Measurements from ENCODE around the gene AKR1C2.
"Not testable (repeated sequence)": the region's sequence is repeated elsewhere in the genome, so short reads cannot be mapped to it uniquely, and the experiment has no call there.

Gene AKR1C2

DNA sequence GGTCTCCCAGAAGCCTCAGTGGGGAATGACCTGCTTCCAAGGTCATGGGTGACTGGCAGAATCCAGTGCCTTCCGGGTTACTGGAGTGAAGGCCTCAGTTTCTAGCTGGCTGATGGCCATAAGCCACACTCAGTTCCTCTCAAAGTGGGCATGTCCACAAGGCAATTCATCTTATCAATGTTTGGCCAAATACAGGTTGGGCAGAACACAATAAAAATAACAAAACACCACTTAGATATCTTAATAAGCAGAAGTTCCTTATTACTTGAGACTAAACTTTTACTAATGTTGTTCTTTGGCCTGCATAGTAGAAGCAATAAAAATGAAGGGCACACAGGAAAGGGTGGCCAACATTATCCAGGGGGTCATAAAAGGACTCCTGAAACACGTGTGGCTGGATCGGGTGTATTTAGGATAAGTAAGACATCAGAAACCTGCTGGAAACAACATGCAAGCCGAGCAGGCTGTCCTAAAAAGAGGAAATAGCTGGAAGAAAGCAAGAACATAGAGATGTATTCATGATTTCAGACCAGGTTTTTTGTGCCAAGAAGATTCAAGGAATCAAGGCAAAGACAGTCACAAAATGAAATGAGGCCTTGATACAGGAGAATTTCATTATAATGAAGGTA lies 19.6 kb upstream of the AKR1C2 start:
- DNase-seq = no peak

DNA sequence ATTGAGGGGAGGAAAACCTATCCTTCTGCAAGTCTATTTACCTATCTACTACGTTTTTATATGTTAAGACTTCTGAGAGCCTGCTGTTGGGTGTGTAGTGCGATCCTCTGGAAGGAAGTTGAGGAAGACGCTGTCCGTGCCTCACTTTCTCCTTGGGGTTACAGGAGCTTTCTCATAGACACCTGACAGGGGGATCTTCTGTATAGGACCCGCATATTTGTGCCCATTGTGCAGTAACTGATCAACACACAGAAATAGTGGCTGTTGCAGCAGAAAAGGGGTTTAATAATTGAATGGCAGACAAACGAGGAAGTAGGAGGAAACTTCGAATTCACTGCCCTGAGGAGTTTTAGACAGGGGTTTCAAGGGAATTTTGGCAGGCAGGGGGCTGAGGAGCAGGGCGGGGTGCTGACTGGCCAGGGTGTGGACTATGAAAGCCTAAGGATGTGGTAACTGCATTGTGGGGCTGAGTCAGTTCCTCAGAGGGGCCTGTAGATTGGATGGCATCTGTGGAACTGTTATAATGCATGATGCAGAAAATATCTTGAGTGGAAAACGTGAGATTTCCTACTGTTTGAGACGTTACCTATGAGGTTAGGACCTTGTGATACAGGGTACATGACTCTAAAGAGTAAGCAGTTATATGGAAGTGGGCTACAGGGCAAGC lies 18.1 kb upstream of the AKR1C2 start:
- DNase-seq = not testable (repeated sequence)

DNA sequence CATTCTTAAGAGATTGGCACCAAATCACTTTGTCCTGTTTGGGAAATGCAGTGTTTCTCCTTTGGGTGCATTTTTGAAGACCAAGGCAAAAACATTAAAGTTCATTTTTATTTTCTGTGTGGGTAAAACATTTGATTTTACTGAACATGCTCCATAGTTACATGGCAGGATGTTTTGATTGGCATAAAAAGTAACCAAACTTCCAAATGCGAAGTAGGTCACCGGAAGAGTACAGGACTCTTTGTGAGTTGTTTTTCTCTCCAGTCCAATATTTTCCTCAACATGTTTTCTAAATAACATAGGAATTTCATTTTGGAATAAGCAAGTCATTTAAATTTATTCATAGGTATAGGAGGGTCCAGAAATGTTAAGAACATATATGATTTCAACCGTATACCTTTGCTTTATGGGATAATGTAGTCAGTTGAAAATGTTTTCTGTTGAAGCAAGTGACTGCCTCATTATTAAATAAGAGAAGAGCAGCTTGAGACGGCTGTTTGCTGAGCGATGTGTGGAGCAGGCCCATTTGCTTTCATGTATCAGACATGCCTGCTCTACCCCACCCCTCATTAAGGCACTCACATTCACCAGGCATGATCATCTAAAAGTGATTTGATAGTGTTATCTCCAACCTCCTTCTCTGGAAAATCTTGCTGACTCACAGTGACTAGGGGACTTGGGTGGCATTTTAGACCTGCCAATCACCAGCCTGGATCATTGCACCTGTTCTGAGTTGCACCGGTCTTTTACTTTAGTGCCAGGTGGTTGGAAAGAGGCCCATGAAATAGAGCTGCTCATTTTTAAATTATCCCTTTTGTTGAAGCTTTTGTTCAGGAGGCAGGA lies 16.3 kb upstream of the AKR1C2 start:
- not testable (repeated sequence) for DNase-seq

DNA sequence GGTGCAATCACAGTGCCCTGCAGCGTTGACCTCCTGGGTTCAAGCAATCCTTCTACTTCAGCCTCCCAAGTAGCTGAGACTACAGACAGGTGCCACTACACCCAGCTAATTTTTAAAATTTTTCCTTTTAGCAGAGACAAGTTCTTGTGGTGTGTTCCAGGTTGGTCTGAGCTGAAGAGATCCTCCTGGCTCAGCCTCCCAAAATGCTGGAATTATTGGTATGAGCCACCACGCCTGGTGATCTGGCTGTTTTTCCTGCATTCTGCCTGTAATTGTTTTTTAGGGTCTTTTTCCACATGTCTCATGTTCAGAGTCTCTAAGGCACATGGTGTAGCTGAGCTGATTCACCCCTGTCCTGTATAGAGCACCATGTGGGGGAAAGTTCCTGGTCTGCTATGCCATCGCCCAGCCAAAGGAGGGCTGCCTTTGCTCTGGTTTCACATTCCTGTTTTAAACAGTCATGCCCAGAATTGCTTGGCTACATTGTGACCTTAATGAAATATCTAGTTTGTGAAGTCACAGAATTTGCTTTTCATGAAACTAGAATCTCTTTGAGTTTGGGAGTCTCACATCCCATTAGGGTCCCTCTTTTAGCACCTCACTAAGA lies 15.1 kb upstream of the AKR1C2 start:
- not testable (repeated sequence) for DNase-seq

DNA sequence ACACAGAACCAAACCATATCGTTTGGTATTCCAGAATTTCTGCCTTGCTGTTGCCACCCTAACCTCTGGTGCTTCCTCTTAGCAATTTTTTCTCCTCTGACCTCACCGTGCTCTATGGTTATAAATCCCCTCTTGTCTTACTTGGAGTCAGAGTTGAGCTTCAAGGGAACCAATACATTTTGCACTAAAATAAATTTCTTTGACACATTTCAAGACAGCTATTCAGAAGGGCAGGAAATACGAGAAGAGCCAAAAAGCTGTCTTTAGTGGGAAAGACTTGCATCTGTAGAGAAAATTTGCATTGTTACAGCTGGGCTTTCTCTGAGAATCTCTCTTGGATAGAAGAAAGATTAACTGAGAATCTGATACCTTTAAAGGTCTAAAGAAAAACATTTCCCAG lies 14.5 kb upstream of the AKR1C2 start:
- DNase-seq = no peak

DNA sequence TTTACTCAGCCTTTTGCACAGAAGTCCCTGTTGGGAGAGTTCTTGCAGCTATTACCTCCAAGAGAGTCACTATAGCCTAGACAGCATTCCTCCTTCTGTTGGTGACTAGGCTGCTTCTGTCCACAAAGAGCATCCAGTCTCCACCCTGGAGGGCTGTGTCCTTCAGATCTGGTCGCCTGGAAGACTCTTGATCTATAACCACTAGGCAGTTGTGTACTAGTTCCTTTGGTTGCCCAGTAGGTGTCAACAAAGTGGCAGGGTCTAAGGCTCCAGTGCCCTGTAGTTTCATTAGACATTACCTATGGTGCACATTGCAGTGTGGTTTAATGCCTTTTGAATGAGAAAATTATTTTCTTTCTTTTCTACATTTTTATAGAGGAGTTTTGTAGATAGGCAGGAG lies 11.3 kb upstream of the AKR1C2 start:
- no peak for DNase-seq

DNA sequence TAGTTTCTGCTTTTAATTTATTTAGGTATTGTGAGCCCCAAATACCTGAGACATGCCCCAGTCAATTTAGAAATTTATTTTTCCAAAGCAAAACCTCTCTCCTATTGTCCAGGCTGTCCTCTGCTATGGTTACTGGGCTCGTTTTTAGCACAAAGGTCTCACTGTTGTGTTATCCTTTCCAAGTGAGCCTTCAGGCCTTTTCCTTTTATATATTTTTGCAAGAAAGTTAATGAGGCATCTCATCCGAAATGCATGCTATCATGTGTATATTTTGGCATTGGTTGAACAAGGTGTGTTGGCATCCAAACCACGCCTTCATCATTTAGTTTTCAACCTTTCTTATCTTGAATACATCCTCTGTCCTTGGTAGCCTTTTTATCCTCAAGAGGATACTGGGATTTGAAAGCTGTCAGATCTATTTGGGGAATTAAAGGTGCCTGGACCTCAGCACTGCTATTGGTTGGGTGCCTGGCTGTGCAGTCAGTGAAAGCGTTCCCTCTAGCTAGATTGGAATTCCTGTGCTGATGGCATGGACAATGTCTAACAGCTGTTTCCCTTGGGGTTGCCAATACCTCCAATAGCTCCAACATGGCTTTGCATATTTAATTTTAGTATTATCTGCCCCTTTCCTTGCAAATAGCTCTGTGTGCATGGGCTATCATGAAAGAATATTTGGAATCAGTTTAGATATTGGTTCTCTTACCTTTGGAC lies 10.7 kb upstream of the AKR1C2 start:
- DNase-seq = not testable (repeated sequence)

DNA sequence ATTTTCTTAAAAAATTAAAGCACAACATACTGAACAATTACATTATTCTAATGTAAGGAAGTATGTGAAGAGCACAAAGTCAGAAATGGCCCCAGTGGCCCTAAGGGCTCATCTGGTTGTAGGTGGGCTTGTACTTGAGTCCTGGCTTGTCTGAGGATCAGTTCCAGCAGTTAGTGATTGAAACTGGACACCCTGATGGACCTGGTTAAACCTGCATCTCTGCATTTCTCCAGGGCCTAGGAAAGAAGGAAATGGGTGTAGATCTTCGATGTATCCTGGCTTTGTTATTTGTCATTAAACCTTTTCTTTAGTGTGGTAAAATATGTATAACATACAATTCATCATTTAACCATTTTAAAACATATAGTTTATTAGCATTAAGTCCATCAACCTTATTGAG lies 9.7 kb upstream of the AKR1C2 start:
- DNase-seq = no peak

DNA sequence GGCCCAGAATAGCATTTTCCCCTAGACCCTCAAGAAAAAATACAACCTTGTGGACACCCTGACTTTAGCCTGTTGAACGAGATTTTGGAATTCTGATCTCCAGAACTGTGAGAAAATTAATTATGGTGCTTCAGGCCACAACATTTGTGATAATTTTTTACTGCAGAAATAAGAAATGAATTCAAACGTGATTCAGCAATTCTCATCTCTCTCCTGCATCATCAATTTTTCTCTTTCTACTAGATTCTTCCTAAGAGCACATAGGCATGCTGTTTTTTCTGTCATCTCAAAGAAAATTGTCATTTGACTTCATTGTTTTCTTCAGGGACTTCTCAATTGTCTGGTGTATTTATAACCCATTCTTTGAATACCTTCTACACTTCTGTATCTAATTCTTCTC lies 8.9 kb upstream of the AKR1C2 start:
- DNase-seq = no peak

DNA sequence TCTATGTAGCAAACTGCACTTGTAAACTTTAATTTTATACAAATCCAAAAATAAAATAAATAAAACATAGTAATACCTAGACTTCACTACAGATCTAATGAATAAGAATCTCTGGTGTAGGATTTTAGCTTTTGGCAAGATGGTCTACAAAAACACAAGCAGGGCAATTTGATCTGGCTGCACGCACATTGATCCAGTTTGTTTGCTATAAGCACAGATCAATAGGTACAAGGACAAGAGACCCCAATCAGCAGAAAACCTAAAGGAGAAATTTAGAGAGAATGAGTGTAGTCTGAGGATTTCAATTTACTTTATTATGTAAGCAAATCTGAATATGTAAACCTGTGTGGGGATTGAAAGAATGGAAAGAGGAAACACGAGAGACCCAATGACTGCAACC lies 7.7 kb upstream of the AKR1C2 start:
- DNase-seq = not testable (repeated sequence)

DNA sequence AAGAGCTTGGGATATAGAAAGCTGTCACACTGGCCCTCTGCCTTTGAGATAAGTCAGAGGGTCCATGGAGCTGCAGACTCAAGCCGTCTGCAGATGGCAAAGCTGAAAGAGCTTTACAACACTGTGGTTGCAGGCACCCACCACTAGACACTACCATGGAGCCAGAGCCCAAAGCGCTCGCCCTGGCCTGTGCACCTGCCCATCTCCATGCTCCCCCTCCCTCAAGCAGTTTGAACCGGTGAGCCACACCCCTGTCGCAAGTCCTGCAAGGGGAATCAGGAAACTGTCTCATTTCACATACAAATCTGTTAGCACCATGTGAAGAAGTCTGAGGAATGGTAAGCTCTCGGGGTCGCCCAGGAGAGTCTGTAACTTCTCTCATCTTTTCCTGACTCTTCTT lies 6.4 kb upstream of the AKR1C2 start:
- DNase-seq = not testable (repeated sequence)

DNA sequence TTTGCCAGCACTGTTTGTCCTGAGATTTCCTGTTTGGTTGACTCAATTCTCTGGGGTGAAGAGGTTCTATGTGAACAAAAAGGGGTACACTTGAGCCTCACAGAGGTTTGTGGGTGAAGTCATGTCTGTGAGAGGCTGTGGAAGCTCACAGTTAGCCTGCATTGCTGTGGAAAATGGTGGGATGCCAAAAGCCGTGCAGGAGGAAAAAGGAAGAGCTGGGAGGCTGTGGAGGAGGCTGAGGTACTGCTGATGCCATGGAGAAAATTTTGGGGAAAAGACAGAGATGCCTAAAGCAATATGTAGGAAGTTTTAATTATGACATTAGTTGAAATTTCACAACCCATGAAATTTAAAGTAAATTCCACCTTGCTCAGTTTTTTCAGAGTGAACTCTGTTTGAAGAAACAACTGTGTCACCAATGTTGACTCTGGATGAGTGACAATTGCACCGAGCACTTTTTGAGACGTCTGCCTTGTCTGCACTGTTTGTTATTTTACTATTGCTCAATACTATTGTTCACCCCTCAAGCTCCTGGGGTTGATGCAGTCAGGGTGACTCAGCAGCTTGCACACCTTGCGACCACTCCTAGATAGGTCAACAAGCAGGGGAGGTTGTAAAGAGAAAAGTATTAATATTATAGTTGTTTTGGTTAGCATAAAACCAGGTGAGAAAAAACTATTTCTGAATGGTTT lies 5.3 kb upstream of the AKR1C2 start:
- DNase-seq = not testable (repeated sequence)

DNA sequence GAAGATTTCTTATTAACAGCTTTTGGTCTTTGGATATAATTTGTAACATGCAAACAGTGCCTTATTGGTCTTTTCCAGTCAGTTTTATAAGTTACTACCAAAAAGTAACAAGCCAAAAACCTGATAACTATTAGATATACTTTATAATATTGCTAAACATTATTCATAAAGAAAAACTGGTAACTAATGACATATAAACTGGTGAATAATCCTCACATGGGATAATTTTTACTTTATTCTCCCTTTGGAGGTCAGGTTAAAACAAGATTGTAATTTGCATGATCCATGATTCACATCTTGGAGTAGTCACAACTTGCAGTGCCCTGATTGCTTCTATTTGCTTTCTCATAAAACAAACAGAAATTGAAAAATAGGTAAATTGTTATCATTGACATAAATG lies 844 bp upstream of the AKR1C2 start:
- not testable (repeated sequence) for DNase-seq

DNA sequence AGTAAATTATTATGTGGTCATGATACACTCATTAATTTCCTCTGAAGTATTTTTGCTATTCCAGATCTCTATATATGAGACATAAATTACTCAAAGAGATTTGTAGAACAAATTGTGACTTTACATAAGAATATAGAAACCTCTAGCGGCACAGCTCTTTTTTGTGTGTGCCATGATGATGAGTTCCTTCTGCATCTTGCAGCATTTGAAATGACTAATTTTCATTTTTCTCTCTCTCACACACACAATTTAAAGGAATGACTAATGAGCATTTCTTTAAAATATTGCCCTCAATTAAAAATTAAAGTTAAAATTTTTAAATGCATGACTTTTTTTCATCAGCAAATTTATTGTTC lies 351 bp upstream of the AKR1C2 start:
- not testable (repeated sequence) for DNase-seq

DNA sequence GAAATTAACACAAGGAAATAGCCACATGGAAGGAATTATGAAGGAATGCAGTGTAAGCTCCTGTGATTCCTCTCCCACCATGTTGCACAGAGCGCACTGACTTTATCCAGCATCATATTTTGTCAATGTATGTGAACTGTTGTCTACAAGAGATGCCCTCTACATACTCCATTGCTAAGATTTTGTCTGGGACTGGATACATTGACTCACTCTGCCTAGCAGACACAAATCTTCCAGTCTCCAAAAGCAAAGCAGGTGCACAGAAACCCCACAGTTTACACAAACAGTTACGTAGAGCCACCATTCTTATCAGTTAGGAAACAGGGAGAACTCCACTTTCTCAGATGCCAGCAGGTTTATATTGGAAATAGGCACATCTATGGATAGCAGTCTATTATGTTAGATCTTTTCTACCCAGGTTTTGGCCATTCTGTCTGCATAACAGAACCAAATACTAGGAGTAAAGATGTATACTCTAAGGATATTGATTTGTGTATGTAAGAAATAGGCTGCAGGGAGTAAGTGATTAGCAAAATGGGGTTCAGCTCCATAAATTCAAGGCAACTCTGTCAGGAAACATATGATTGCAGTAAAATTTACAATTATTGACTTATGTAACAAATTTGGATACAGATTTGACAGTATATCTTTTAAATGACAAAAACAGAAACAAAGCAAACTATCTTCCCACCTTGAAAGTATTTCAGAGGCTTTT lies 1.5 kb downstream of the AKR1C2 start:
- no peak for DNase-seq

DNA sequence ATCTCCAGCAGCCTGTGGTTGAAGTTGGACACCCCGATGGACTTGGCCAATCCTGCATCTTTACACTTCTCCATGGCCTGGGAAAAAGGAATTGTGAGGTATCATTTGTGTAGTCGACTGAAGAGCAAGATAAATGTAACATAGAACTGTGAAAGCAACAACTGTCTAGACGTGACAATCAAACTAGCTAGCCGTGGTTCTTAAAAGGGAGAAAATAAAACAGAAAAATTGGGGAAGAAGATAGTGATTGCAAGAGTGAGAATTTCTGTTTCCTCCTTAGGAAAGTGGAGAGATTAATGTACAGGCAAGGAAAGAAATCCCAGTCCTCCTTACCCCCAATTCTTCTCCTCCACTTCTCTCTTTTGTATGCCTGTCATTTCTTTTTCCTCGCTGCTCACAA lies 5.0 kb downstream of the AKR1C2 start:
- no peak for DNase-seq

DNA sequence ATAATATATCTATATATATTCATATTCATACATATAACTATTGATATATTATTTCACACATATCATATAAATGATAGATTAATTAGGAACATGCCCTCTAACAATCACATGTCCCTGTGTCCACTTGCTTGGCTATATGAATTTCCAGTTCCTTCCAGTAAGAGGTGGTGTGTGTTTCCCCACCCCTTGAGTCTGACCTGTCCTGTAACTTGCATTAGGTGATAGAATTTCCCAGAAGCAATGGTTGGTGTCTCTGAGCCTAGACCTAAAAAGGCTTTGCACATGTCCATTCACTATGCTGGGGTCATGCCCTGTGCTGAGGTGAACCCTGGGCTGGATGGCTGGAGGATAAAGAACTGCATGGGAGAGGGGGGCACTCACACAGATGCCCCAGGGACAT lies 9.4 kb downstream of the AKR1C2 start:
- DNase-seq = not testable (repeated sequence)

DNA sequence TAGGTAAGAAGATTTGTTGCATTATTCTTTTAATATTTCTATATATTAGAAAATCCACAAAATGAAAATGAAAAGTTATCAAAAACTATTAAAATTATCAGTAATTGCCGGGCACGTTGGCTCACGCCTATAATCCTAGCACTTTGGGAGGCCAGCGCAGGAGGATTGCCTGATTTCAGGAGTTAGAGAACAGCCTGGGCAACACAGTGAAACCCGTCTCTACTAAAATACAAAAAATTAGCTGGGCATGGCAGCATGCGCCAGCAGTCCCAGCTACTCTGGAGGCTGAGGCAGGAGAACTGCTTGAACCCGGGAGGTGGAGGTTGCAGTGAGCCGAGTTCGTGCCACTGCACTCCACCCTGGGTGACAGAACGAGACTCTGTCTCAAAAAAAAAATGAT lies 11.1 kb downstream of the AKR1C2 start:
- not testable (repeated sequence) for DNase-seq

DNA sequence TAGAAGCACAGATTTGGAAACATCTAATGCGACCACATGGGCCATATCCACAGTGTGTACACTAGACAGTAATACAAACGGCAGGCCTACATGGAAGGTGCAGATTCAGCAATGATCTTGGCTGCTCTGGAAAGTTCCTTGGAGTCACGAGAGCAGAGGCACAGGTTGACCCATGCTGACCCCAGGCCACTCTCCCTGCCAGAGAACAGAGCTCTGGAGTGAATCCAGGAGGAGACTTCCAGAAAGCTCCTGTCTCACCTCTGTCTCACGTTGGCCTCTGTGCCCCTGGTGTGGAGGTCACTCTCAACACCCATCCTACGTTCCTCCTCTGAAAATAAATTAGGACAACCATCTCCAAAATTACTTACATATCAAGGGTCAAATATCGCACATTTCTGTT lies 12.2 kb downstream of the AKR1C2 start:
- not testable (repeated sequence) for DNase-seq

DNA sequence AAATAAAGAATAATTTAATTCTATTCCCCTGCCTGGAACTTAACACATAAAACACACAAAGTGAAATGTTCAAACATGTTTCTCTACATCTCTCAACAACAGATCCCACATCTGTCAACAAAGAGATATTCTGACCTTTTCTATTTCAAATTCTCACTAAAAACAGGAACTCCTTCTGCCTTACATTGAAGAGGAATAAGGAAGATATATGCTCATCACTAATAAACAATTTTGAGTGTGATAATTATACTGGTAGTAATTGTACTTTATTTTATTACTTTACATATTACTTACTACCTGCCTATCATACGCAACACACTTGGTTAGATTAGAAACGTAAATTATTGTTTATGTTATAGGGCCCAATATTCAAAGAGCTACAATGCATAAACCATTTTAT lies 13.4 kb downstream of the AKR1C2 start:
- no peak for DNase-seq

DNA sequence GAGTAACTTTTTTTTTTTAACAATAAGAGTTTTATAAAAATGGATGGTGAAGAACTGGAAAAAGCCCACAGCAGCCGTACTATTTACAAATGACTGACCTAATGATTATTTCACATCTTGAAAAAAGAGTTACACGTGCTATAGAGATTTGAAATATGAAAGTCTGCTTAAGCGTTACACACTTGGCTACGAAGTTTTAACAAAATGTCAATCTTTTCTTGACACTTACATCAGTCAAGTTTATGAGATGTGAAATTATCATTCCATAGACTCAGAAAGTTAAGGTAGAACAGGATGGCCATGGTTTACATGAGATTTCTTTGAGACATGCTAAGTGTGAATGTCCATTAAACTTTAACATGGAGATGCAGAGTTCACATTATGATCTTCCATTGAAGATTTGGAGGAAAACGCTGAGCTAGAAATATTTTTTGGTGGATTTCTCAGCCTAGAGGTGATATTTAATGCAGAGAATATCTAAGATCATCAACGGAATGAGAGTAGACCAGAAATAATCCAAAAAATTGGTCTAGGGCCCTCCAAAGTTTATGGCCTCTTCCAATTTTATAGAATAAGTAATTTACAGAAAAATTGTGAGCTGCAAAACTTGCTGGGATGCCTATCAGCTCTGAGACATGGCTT lies 15.5 kb downstream of the AKR1C2 start:
- DNase-seq = not testable (repeated sequence)
